ENCODE data around the gene MAPKAP1. TPM values are rescaled to one million over a fixed set of nuclear protein-coding genes. Genes with fewer than 3 reads are reported as not detected.

The MAPKAP1 gene
- total RNA-seq, 1 donor from 2014 or later: 67.3 TPM

DNA sequence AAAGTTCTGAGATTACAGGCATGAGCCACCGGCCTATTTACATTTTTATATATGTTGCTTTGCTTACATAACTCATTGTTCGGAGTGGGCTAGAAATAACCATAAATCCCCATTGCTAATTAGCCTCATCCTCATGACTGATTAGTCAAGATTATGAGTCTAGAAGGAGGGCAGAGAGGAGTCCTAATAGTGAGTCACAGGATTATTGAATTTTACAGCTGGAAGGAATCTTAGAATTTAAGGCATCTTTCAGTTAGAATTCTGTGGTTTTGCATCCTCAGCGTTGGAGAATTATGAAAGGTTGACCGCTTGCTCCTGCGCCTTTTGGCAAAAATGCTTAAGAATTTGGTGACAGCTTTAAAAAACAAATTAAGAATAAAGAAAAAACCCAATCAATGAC is 37.6 kb upstream of the MAPKAP1 start:
- Mint-ChIP-seq H3K27me3 (peaks cover 9% of the 10 kb centered on the region), H3K9me3 (no peaks in the 10 kb centered on the region), H3K36me3 (no peaks in the 10 kb centered on the region), H3K4me1 (ENCODE audit: unreplicated experiment) (peaks cover 14% of the 10 kb centered on the region), H3K27ac (no peak overlapping the region), H3K4me3 (peak overlapping the region; percentile 96)
- DNase-seq (ENCODE audit: extremely low spot score, unreplicated experiment): no peak
- TF ChIP-seq, protein P1, sequence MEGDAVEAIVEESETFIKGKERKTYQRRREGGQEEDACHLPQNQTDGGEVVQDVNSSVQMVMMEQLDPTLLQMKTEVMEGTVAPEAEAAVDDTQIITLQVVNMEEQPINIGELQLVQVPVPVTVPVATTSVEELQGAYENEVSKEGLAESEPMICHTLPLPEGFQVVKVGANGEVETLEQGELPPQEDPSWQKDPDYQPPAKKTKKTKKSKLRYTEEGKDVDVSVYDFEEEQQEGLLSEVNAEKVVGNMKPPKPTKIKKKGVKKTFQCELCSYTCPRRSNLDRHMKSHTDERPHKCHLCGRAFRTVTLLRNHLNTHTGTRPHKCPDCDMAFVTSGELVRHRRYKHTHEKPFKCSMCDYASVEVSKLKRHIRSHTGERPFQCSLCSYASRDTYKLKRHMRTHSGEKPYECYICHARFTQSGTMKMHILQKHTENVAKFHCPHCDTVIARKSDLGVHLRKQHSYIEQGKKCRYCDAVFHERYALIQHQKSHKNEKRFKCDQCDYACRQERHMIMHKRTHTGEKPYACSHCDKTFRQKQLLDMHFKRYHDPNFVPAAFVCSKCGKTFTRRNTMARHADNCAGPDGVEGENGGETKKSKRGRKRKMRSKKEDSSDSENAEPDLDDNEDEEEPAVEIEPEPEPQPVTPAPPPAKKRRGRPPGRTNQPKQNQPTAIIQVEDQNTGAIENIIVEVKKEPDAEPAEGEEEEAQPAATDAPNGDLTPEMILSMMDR (conservative IDR thresholded peaks at IDR 0.05): no peak

DNA sequence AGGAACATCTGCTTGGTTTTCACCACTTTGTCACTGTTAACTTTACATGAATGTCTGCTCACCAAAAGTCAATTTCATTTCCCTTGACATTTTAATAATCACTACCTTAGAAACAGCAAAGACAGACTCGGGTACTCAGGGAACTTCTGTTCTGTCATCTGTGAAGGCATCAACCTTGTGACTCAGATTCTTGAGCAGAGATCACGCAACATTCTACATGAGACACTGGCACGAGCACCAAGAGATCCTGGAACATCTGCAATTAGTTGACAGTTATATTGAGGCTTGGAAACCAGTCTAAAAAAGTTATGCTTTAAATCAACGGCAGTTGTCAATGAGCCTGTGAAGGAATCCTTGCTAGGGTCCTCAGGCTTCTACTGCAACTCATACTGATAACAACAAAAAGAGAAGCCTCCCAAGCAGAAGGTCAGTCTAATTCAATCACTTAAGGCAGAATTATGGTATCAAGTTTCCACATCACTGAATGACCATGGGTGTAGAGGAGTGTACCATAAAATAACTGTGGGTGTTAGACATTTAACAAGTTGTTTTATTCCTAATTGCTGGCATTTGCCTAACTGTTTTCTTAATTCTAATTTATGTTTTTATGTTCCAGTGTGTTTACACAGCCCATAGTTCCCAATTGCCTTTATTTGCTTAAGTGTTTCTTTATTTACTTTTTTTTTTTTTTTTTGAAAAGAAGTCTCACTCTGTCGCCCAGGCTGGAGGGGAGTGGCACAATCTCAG is 36.8 kb upstream of the MAPKAP1 start:
- Mint-ChIP-seq H3K4me1 (ENCODE audit: unreplicated experiment) (peaks cover 8% of the 10 kb centered on the region), H3K9me3 (no peaks in the 10 kb centered on the region), H3K36me3 (no peaks in the 10 kb centered on the region), H3K4me3 (peak overlapping the region; percentile 27), H3K27me3 (peaks cover 9% of the 10 kb centered on the region), H3K27ac (no peak overlapping the region)
- TF ChIP-seq, protein P1 (conservative IDR thresholded peaks at IDR 0.05): no peak
- DNase-seq (ENCODE audit: extremely low spot score, unreplicated experiment): no peak

DNA sequence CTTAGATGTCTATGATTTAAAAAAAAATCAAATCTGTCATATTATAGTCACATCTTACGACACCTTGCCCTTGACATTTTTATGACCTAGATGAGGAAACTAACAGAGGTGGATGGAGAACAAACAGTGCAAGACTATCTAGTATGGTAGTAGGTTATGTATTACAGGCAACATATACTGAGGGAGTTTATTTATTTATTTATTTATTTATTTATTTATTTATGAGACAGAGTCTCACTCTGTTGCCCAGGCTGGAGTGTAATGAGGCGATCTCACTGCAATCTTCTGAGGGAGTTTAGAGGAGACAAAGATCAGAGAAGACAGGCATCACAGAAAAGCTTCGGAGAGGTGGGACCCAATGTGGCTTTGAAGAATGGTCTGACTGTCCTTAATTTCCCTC is 35.6 kb upstream of the MAPKAP1 start:
- Mint-ChIP-seq H3K4me1 (ENCODE audit: unreplicated experiment) (peaks cover 6% of the 10 kb centered on the region), H3K36me3 (no peaks in the 10 kb centered on the region), H3K27ac (no peak overlapping the region), H3K9me3 (no peaks in the 10 kb centered on the region), H3K27me3 (peaks cover 12% of the 10 kb centered on the region), H3K4me3 (no peak overlapping the region)
- no peak for DNase-seq (ENCODE audit: extremely low spot score, unreplicated experiment)
- TF ChIP-seq, protein P1 (conservative IDR thresholded peaks at IDR 0.05): no peak

DNA sequence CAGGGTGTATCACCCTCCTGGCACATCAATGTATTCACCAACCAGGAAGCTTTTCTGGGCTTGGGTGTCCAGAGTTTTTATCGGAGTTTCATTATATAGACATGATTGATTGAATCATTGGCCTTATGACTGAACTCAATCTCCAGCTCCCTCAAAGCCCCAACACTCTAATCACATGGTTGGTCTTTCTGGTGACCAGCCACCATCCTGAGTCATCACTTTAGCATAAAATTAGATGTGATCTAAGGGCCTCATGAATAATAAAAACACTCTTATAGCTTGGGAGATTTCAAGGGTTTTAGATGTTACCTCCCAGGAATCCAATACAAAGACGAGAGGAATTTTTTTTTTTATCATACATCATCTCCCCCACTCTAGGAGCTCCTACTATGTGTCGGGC is 32.4 kb upstream of the MAPKAP1 start:
- H3K4me3 Mint-ChIP-seq: no peak overlapping the region
- TF ChIP-seq, protein P1 (conservative IDR thresholded peaks at IDR 0.05): no peak
- H3K36me3 Mint-ChIP-seq: no peaks in the 10 kb centered on the region
- no peaks in the 10 kb centered on the region for H3K9me3 Mint-ChIP-seq
- no peak overlapping the region for H3K27ac Mint-ChIP-seq
- H3K4me1 Mint-ChIP-seq (ENCODE audit: unreplicated experiment): no peaks in the 10 kb centered on the region
- no peak for DNase-seq (ENCODE audit: extremely low spot score, unreplicated experiment)
- H3K27me3 Mint-ChIP-seq: peaks cover 10% of the 10 kb centered on the region

DNA sequence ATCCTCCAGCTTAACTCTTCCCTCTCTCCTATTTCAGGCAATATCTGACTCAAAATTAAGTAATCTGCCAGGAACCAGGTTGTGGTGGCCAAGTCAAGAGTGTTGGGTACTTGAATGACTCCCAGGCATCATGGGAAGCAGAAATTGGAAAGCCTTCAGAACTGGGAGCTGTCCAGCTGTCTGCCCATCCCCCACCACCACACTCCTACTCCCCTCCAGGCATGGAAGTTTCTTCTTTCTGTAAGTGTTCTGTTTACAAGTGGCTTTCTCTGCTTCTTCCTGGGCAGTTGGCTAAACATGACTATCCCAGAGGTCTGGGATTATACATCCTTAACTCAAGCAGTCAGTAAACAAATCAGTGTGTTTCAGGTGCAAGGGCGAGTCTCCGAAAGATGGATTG is 25.6 kb upstream of the MAPKAP1 start:
- Mint-ChIP-seq H3K27ac (no peak overlapping the region), H3K27me3 (peaks cover 18% of the 10 kb centered on the region), H3K4me3 (no peak overlapping the region), H3K4me1 (ENCODE audit: unreplicated experiment) (no peaks in the 10 kb centered on the region), H3K36me3 (no peaks in the 10 kb centered on the region), H3K9me3 (no peaks in the 10 kb centered on the region)
- TF ChIP-seq, protein P1 (conservative IDR thresholded peaks at IDR 0.05): no peak
- DNase-seq (ENCODE audit: extremely low spot score, unreplicated experiment): no peak

Measured in type B pancreatic cell (in vitro differentiated cells).